HepG2 (cell line): Measurements from ENCODE around the gene GABRB1. TPM values are rescaled to one million over a fixed set of nuclear protein-coding genes. Genes with fewer than 3 reads are reported as not detected.

Source experiments
- IRF2 ChIP-seq: IDR thresholded peaks from 2 replicates; pipeline ENCODE4 v1.6.1; 2018; ENCODE audit warnings: missing genetic modification reagents, missing compliant biosample characterization
- KMT2B ChIP-seq: IDR thresholded peaks from 2 replicates; pipeline ENCODE4 v1.6.1; 2016; ENCODE audit warnings: missing genetic modification reagents, missing compliant biosample characterization
- MAFG ChIP-seq: sonication (generic); formaldehyde crosslinking; IDR thresholded peaks from 2 replicates; pipeline ENCODE4 v1.5.1; 2020; ENCODE audit warnings: mild to moderate bottlenecking, missing genetic modification reagents
- PAWR ChIP-seq: sonication (generic); formaldehyde crosslinking; IDR thresholded peaks from 2 replicates; pipeline ENCODE4 v1.4.0; 2020; ENCODE audit warnings: missing genetic modification reagents, mild to moderate bottlenecking, borderline replicate concordance
- ZFP1 ChIP-seq: IDR thresholded peaks from 2 replicates; pipeline ENCODE4 v1.6.1; 2016
- ZFP41 ChIP-seq: sonication (generic); formaldehyde crosslinking; IDR thresholded peaks from 2 replicates; pipeline ENCODE4 v1.4.0; 2020; ENCODE audit warnings: mild to moderate bottlenecking, missing genetic modification reagents, borderline replicate concordance
- ZNF563 ChIP-seq: sonication (generic); formaldehyde crosslinking; IDR thresholded peaks from 2 replicates; pipeline ENCODE4 v1.8.0; 2022; ENCODE audit warnings: mild to moderate bottlenecking, moderate library complexity, missing genetic modification reagents
- ZNF572 ChIP-seq: sonication (generic); formaldehyde crosslinking; IDR thresholded peaks from 2 replicates; pipeline ENCODE4 v1.5.1; 2020; ENCODE audit warnings: mild to moderate bottlenecking, missing genetic modification reagents
- ZNF607 ChIP-seq: sonication (generic); formaldehyde crosslinking; IDR thresholded peaks from 2 replicates; pipeline ENCODE4 v1.5.1; 2020; ENCODE audit warnings: missing genetic modification reagents, mild to moderate bottlenecking, borderline replicate concordance
- polyA plus RNA-seq, 8 experiments: library from polyadenylated mRNA; depleted of rRNA in 3 of 8; stranded (reverse) in 7 of 8; unstranded in 1 of 8; fragments of >200 nt; fragmentation: Illumina TruSeq in 4 of 8; extraction: Trizol in 4 of 8; gene quantifications; 2 replicates each; pipeline versions ENCODE4 v1.2.1 to v1.2.3, GENCODE V29; 2011 to 2016; ENCODE audit warnings: low read depth in 4 of 8, missing spikeins in 1 of 8, mixed read lengths in 1 of 8; ENCODE audit not compliant: insufficient read depth in 1 of 8
- total RNA-seq, 5 experiments: library from RNA; depleted of rRNA; stranded (reverse); fragments of >200 nt; fragmentation: Illumina TruSeq; extraction: Trizol; gene quantifications; 2 replicates each; pipeline ENCODE4 v1.2.3, GENCODE V29; 2016; ENCODE audit warnings: low read depth in 1 of 5
- TF ChIP-seq, protein P1 (sequence below): sonication (generic); formaldehyde crosslinking; IDR thresholded peaks from 2 replicates; pipeline ENCODE4 v1.8.1; 2022; ENCODE audit warnings: mild to moderate bottlenecking, missing genetic modification reagents
- TF ChIP-seq, protein P2 (sequence below): sonication (generic); formaldehyde crosslinking; IDR thresholded peaks from 2 replicates; pipeline ENCODE4 v1.5.0; 2020; ENCODE audit warnings: mild to moderate bottlenecking, missing genetic modification reagents, borderline replicate concordance
- TF ChIP-seq, protein P3 (sequence below): sonication (generic); formaldehyde crosslinking; IDR thresholded peaks from 2 replicates; pipeline ENCODE4 v1.4.0; 2020; ENCODE audit warnings: missing genetic modification reagents, borderline replicate concordance
- TF ChIP-seq, protein P4 (sequence below): sonication (generic); formaldehyde crosslinking; IDR thresholded peaks from 2 replicates; pipeline ENCODE4 v1.4.0; 2020; ENCODE audit warnings: mild to moderate bottlenecking, missing genetic modification reagents, borderline replicate concordance
- TF ChIP-seq, protein P5 (sequence below): sonication (generic); formaldehyde crosslinking; IDR thresholded peaks from 2 replicates; pipeline ENCODE4 v1.4.0; 2020; ENCODE audit warnings: missing genetic modification reagents

The GABRB1 gene
- total and polyA plus RNA-seq, 2 of the 13 experiments (the other 11 are each of a cell fraction or from before 2014, with no cell fraction given): not detected

DNA sequence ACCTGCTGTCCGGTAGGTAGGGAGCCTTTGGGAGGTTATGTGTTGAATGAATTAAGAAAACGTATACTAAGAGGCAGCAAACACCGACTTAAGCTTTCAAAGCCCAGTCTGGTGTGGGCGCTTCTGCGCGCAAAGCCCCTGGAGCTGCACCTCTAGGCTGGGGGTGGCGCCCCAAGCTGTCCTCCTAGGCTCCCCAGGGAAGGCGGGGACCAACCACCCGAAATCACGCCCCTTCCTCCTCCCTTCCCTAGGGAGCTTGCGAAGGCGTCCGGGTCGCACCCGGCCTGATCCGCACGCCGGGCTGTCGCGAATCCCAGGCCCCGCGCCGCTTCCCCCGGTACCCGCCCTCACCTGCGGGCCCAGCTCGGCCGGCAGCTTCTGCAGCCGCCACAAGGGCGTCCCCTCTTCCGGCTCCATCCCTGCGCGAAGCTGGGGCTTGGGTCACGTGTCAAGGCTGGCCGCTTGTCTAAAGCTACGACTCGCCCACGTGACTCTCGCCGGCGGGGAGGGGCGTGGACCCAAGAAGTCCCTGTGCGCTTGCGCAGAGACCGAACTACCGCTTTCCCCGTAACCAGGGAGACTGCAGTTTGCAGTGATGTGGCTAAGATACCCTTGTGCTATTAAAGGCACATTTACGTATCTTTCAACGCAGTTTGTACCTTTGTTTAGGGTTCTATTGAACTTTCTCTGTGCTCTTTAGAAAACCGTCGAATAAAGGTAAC is 432.0 kb downstream of the GABRB1 start, which contains the start of gene COMMD8 (continued):
- TF ChIP-seq, protein P1, sequence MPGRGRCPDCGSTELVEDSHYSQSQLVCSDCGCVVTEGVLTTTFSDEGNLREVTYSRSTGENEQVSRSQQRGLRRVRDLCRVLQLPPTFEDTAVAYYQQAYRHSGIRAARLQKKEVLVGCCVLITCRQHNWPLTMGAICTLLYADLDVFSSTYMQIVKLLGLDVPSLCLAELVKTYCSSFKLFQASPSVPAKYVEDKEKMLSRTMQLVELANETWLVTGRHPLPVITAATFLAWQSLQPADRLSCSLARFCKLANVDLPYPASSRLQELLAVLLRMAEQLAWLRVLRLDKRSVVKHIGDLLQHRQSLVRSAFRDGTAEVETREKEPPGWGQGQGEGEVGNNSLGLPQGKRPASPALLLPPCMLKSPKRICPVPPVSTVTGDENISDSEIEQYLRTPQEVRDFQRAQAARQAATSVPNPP: peak; percentile 77; the same call in 1 of the 2 replicates
- TF ChIP-seq, protein P2, sequence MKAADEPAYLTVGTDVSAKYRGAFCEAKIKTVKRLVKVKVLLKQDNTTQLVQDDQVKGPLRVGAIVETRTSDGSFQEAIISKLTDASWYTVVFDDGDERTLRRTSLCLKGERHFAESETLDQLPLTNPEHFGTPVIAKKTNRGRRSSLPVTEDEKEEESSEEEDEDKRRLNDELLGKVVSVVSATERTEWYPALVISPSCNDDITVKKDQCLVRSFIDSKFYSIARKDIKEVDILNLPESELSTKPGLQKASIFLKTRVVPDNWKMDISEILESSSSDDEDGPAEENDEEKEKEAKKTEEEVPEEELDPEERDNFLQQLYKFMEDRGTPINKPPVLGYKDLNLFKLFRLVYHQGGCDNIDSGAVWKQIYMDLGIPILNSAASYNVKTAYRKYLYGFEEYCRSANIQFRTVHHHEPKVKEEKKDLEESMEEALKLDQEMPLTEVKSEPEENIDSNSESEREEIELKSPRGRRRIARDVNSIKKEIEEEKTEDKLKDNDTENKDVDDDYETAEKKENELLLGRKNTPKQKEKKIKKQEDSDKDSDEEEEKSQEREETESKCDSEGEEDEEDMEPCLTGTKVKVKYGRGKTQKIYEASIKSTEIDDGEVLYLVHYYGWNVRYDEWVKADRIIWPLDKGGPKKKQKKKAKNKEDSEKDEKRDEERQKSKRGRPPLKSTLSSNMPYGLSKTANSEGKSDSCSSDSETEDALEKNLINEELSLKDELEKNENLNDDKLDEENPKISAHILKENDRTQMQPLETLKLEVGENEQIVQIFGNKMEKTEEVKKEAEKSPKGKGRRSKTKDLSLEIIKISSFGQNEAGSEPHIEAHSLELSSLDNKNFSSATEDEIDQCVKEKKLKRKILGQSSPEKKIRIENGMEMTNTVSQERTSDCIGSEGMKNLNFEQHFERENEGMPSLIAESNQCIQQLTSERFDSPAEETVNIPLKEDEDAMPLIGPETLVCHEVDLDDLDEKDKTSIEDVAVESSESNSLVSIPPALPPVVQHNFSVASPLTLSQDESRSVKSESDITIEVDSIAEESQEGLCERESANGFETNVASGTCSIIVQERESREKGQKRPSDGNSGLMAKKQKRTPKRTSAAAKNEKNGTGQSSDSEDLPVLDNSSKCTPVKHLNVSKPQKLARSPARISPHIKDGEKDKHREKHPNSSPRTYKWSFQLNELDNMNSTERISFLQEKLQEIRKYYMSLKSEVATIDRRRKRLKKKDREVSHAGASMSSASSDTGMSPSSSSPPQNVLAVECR (CRISPR knock-in tag): peak; percentile 90; the same call in 1 of the 2 replicates
- TF ChIP-seq KMT2B (CRISPR knock-in tag) (peak; percentile 83), ZFP41 (CRISPR knock-in tag) (no peak), IRF2 (CRISPR knock-in tag) (peak; percentile 76; the same call in 1 of the 2 replicates), ZNF572 (CRISPR knock-in tag) (no peak; the same call in 1 of the 2 replicates), ZNF563 (peak; percentile 76; the same call in 1 of the 2 replicates), PAWR (no peak), ZNF607 (CRISPR knock-in tag) (peak; percentile 21; the same call in 1 of the 2 replicates), ZFP1 (CRISPR knock-in tag) (0 out of 2 replicates have a peak, but pooled peaks have one; percentile 59), MAFG (CRISPR knock-in tag) (no peak)
- TF ChIP-seq, protein P3, sequence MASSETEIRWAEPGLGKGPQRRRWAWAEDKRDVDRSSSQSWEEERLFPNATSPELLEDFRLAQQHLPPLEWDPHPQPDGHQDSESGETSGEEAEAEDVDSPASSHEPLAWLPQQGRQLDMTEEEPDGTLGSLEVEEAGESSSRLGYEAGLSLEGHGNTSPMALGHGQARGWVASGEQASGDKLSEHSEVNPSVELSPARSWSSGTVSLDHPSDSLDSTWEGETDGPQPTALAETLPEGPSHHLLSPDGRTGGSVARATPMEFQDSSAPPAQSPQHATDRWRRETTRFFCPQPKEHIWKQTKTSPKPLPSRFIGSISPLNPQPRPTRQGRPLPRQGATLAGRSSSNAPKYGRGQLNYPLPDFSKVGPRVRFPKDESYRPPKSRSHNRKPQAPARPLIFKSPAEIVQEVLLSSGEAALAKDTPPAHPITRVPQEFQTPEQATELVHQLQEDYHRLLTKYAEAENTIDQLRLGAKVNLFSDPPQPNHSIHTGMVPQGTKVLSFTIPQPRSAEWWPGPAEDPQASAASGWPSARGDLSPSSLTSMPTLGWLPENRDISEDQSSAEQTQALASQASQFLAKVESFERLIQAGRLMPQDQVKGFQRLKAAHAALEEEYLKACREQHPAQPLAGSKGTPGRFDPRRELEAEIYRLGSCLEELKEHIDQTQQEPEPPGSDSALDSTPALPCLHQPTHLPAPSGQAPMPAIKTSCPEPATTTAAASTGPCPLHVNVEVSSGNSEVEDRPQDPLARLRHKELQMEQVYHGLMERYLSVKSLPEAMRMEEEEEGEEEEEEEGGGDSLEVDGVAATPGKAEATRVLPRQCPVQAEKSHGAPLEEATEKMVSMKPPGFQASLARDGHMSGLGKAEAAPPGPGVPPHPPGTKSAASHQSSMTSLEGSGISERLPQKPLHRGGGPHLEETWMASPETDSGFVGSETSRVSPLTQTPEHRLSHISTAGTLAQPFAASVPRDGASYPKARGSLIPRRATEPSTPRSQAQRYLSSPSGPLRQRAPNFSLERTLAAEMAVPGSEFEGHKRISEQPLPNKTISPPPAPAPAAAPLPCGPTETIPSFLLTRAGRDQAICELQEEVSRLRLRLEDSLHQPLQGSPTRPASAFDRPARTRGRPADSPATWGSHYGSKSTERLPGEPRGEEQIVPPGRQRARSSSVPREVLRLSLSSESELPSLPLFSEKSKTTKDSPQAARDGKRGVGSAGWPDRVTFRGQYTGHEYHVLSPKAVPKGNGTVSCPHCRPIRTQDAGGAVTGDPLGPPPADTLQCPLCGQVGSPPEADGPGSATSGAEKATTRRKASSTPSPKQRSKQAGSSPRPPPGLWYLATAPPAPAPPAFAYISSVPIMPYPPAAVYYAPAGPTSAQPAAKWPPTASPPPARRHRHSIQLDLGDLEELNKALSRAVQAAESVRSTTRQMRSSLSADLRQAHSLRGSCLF: no peak
- TF ChIP-seq, protein P4, sequence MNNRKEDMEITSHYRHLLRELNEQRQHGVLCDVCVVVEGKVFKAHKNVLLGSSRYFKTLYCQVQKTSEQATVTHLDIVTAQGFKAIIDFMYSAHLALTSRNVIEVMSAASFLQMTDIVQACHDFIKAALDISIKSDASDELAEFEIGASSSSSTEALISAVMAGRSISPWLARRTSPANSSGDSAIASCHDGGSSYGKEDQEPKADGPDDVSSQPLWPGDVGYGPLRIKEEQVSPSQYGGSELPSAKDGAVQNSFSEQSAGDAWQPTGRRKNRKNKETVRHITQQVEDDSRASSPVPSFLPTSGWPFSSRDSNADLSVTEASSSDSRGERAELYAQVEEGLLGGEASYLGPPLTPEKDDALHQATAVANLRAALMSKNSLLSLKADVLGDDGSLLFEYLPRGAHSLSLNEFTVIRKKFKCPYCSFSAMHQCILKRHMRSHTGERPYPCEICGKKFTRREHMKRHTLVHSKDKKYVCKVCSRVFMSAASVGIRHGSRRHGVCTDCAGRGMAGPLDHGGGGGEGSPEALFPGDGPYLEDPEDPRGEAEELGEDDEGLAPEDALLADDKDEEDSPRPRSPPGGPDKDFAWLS (CRISPR knock-in tag): no peak
- TF ChIP-seq, protein P5, sequence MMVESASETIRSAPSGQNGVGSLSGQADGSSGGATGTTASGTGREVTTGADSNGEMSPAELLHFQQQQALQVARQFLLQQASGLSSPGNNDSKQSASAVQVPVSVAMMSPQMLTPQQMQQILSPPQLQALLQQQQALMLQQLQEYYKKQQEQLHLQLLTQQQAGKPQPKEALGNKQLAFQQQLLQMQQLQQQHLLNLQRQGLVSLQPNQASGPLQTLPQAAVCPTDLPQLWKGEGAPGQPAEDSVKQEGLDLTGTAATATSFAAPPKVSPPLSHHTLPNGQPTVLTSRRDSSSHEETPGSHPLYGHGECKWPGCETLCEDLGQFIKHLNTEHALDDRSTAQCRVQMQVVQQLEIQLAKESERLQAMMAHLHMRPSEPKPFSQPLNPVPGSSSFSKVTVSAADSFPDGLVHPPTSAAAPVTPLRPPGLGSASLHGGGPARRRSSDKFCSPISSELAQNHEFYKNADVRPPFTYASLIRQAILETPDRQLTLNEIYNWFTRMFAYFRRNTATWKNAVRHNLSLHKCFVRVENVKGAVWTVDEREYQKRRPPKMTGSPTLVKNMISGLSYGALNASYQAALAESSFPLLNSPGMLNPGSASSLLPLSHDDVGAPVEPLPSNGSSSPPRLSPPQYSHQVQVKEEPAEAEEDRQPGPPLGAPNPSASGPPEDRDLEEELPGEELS (CRISPR knock-in tag): no peak
